T-helper 1 cell treated with Interleukin-12 subunit alpha and Interleukin-12 subunit beta and Interleukin-4 antibody, amounts not matched to agents 30 μg/mL and 1 μg/mL, for 36 hours (primary cell): Measurements from ENCODE around the gene RFX4.
"Not testable (repeated sequence)": the region's sequence is repeated elsewhere in the genome, so short reads cannot be mapped to it uniquely, and the experiment has no call there.

ENCODE experiments used
- H3K27ac Mint-ChIP-seq: one replicate; pipeline ENCODE4 v1.8.0; 2021; ENCODE audit warnings: mild to moderate bottlenecking, mixed read lengths
- H3K27me3 Mint-ChIP-seq: one replicate; pipeline ENCODE4 v1.8.0; 2021; ENCODE audit warnings: low read depth, mixed read lengths
- H3K36me3 Mint-ChIP-seq: one replicate; pipeline ENCODE4 v1.8.0; 2021; ENCODE audit warnings: low read depth, mixed read lengths
- H3K4me1 Mint-ChIP-seq: one replicate; pipeline ENCODE4 v1.8.0; 2021; ENCODE audit warnings: low read depth, mixed read lengths
- H3K4me3 Mint-ChIP-seq: one replicate; pipeline ENCODE4 v1.8.0; 2021; ENCODE audit warnings: mild to moderate bottlenecking, moderate library complexity, mixed read lengths
- H3K9me3 Mint-ChIP-seq: one replicate; pipeline ENCODE4 v1.8.0; 2021; ENCODE audit warnings: mixed read lengths

RFX4 gene

DNA sequence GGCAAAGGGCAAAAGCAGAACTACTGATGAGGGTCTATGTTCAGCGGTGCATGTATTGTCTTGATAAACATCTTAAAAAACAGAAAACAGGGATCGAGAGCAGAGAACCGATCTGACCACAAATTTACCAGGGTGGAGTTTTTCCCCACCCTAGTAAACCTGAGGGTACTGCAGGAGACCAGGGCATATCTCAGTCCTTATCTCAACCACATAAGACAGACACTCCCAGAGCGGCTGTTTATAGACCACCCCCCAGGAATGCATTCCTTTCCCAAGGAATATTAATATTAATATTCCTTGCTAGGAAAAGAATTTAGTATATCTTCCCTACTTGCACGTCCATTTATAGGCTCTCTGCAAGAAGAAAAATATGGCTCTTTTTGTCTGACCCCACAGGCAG lies 37.8 kb downstream of the RFX4 start:
- H3K36me3 Mint-ChIP-seq, H3K4me3 Mint-ChIP-seq, H3K27ac Mint-ChIP-seq, H3K4me1 Mint-ChIP-seq: not testable (repeated sequence)
- Mint-ChIP-seq H3K9me3 (peaks cover 12% of the 10 kb centered on the region), H3K27me3 (peaks cover 18% of the 10 kb centered on the region)

DNA sequence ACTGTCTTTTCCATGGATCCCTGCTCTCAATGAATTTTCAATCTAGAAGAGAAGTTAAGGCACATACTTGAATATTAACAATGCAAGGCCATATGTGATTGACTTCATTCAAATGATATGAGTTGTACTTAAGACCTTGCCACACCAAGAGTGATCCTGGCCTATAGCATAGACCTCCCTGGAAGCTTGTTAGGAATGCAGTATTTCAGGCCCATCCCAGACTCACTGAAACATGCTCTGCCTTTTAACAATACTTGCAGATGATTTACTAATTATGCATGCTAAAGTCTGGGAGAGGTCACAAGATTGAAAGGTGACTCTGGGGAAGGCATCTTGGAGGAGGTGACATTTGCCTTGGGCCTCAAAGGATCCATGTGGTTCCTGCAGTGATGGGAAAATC lies 43.2 kb downstream of the RFX4 start:
- no peaks in the 10 kb centered on the region for H3K9me3 Mint-ChIP-seq
- no peaks in the 10 kb centered on the region for H3K36me3 Mint-ChIP-seq
- H3K4me1 Mint-ChIP-seq: no peaks in the 10 kb centered on the region
- H3K27ac Mint-ChIP-seq: no peak overlapping the region
- H3K4me3 Mint-ChIP-seq: no peak overlapping the region
- no peaks in the 10 kb centered on the region for H3K27me3 Mint-ChIP-seq

GRCh38 chr12:106629797-106630659 lies 47.2 kb downstream of the RFX4 start:
- Mint-ChIP-seq H3K4me1 (no peaks in the 10 kb centered on the region), H3K9me3 (no peaks in the 10 kb centered on the region), H3K4me3 (no peak overlapping the region), H3K27ac (no peak overlapping the region), H3K27me3 (no peaks in the 10 kb centered on the region), H3K36me3 (no peaks in the 10 kb centered on the region)

DNA sequence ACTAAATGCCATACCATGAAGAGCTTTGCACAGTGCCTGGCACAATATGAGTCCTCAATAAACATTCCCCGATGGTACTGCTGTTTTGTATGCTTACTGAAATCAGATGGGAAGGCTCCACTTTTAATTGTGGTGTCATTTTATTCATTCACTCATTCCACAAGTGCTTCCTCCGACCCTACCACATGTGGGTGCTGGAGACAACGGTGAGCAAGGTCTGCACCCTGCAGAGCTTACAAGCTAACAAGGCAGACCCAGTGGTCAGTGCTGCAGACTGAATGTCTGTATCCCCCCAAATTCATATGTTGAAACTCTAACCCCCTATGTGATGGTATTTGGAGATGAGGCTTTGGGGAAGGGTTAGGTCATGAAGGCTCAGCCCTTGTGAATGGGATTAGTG lies 48.3 kb downstream of the RFX4 start:
- Mint-ChIP-seq H3K9me3 (no peaks in the 10 kb centered on the region), H3K4me1 (no peaks in the 10 kb centered on the region), H3K4me3 (no peak overlapping the region), H3K27me3 (no peaks in the 10 kb centered on the region), H3K27ac (no peak overlapping the region), H3K36me3 (no peaks in the 10 kb centered on the region)

DNA sequence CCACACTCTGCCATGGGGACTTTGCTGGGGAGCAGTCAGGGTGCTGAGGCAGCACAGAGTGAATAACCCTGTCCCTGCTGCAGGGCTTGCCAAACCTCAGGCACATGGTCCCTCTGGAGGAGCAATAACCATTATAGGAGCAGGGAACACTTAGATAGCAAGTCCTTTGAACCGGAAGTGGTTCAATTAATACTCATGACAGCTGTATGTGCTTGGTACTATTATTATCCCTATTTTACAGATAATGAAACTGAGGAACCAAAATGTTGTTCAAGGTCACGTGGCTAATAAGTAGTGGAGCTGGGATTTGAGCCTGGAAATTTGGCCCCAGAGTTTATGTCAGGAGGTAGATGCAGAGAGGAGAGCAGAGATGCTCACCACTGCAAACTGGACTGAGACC lies 49.0 kb downstream of the RFX4 start:
- H3K36me3 Mint-ChIP-seq: no peaks in the 10 kb centered on the region
- no peak overlapping the region for H3K4me3 Mint-ChIP-seq
- H3K27ac Mint-ChIP-seq: no peak overlapping the region
- peaks cover 5% of the 10 kb centered on the region for H3K27me3 Mint-ChIP-seq
- H3K9me3 Mint-ChIP-seq: no peaks in the 10 kb centered on the region
- H3K4me1 Mint-ChIP-seq: no peaks in the 10 kb centered on the region

- Mint-ChIP-seq H3K4me1 (no peaks in the 10 kb centered on the region), H3K36me3 (no peaks in the 10 kb centered on the region), H3K27me3 (peaks cover 8% of the 10 kb centered on the region)
Measured at GRCh38 chr12:106632797-106633450, 50.1 kb downstream of the RFX4 start.

GRCh38 chr12:106633451-106633823 lies 50.6 kb downstream of the RFX4 start:
- H3K4me3 Mint-ChIP-seq: no peak overlapping the region
- no peak overlapping the region for H3K27ac Mint-ChIP-seq
- peaks cover 8% of the 10 kb centered on the region for H3K27me3 Mint-ChIP-seq
- no peaks in the 10 kb centered on the region for H3K36me3 Mint-ChIP-seq
- no peaks in the 10 kb centered on the region for H3K9me3 Mint-ChIP-seq
- H3K4me1 Mint-ChIP-seq: no peaks in the 10 kb centered on the region

More at GRCh38 chr12:106632797-106633450, 50.1 kb downstream of the RFX4 start:
- Mint-ChIP-seq H3K4me3 (no peak overlapping the region), H3K9me3 (no peaks in the 10 kb centered on the region), H3K27ac (no peak overlapping the region)

DNA sequence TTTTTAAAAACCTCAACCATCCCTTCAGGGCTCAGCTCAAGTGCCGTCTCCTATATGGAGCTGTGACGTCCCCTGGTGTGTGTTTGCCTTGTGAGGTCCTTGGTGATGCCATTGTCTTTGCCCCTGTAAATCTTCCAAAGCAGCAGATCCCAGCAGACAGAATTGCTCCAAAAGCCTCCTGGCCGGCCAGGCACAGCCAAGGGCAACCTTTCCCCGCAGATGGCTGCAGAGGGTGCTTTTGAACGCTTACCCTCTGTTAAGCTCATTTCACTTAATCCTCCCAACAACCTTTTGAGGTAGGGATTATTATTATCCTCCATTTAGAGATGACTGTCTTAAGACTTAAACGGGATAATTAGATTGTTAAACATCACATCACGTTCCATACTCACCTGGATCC lies 51.4 kb downstream of the RFX4 start:
- H3K27me3 Mint-ChIP-seq: peaks cover 8% of the 10 kb centered on the region
- no peak overlapping the region for H3K27ac Mint-ChIP-seq
- H3K9me3 Mint-ChIP-seq: no peaks in the 10 kb centered on the region
- no peaks in the 10 kb centered on the region for H3K4me1 Mint-ChIP-seq
- H3K4me3 Mint-ChIP-seq: no peak overlapping the region
- no peaks in the 10 kb centered on the region for H3K36me3 Mint-ChIP-seq

GRCh38 chr12:106643000-106643399 lies 60.2 kb downstream of the RFX4 start:
- H3K36me3 Mint-ChIP-seq: no peaks in the 10 kb centered on the region
- peaks cover 5% of the 10 kb centered on the region for H3K27me3 Mint-ChIP-seq
- H3K4me3 Mint-ChIP-seq: no peak overlapping the region
- no peaks in the 10 kb centered on the region for H3K9me3 Mint-ChIP-seq
- no peak overlapping the region for H3K27ac Mint-ChIP-seq
- no peaks in the 10 kb centered on the region for H3K4me1 Mint-ChIP-seq

DNA sequence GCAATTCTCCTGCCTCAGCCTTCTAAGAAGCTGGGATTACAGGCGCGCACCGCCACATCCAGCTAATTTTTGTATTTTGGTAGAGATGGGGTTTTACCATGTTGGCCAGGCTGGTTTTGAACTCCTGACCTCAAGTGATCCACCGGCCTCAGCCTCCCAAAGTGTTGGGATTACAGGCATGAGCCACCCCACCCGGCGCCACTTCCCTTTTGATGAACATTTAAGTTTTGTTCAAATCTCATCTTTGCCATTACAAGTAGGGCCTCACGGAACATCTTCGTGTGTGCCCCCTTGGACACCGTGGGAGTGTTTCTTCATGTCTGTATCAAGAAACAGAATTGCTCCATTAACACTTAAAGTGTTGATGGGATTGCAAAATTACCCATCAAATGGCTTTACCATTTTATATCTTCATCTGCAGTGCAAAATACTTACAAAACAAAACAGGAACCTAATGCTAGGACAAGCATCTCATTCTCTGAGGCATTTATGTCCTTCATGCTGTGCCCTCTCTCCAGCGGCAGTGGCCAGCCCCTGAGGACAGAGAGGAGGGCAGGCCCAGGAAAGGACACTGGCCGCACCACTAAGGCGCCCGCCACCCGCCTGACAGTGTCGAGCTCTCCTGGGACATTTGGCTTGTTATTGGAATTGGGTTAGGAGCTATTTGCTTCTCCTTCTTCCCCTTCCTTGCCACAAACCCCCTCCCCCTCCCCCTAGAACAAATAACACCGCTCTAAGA lies 61.7 kb downstream of the RFX4 start:
- Mint-ChIP-seq H3K9me3 (no peaks in the 10 kb centered on the region), H3K4me3 (no peak overlapping the region), H3K36me3 (no peaks in the 10 kb centered on the region), H3K4me1 (no peaks in the 10 kb centered on the region), H3K27ac (no peak overlapping the region), H3K27me3 (peaks cover 7% of the 10 kb centered on the region)

DNA sequence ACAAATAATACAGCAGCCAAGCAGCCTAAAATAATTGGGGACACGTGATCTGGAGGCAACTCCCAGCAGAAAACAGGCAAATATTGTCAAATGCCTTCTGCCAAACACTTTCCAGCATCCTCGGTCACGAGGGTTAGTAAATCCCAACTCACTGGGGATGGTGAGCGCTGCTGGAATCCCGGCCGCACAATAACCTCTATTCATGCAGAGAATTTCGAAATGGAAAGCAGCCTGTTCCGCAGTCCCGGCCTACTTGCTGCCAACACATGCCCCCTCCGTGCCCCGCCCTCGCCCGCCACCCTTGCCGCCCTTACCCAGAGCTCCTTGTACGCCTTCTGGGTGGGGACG lies 62.2 kb downstream of the RFX4 start:
- H3K36me3 Mint-ChIP-seq: no peaks in the 10 kb centered on the region
- H3K9me3 Mint-ChIP-seq: no peaks in the 10 kb centered on the region
- H3K4me1 Mint-ChIP-seq: no peaks in the 10 kb centered on the region
- no peak overlapping the region for H3K27ac Mint-ChIP-seq
- no peak overlapping the region for H3K4me3 Mint-ChIP-seq
- peaks cover 5% of the 10 kb centered on the region for H3K27me3 Mint-ChIP-seq

GRCh38 chr12:106645465-106646330 lies 62.9 kb downstream of the RFX4 start:
- H3K4me3 Mint-ChIP-seq: no peak overlapping the region
- H3K4me1 Mint-ChIP-seq: no peaks in the 10 kb centered on the region
- H3K27me3 Mint-ChIP-seq: peaks cover 3% of the 10 kb centered on the region
- no peaks in the 10 kb centered on the region for H3K9me3 Mint-ChIP-seq
- no peaks in the 10 kb centered on the region for H3K36me3 Mint-ChIP-seq
- H3K27ac Mint-ChIP-seq: no peak overlapping the region

DNA sequence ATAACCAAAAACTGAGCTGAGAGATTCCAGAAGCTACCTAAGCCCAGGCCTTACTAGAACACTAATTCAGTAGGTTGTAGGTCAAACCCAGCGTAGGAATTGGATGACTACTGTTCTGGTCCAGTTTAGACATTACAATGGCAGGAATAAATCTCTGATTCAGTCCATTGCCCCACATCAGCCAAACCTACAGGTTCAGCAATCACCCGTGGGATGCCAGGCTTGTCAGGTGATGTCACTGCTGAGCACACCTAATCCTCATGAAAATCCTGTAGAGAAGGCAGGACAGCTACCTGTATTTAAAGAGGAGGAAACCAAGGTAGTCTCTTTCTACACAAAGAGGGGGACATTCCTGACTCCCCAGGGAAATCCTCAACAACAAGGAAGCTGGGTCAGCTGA lies 63.7 kb downstream of the RFX4 start:
- H3K36me3 Mint-ChIP-seq: no peaks in the 10 kb centered on the region
- H3K27ac Mint-ChIP-seq: no peak overlapping the region
- no peaks in the 10 kb centered on the region for H3K4me1 Mint-ChIP-seq
- peaks cover 3% of the 10 kb centered on the region for H3K27me3 Mint-ChIP-seq
- no peak overlapping the region for H3K4me3 Mint-ChIP-seq
- no peaks in the 10 kb centered on the region for H3K9me3 Mint-ChIP-seq

DNA sequence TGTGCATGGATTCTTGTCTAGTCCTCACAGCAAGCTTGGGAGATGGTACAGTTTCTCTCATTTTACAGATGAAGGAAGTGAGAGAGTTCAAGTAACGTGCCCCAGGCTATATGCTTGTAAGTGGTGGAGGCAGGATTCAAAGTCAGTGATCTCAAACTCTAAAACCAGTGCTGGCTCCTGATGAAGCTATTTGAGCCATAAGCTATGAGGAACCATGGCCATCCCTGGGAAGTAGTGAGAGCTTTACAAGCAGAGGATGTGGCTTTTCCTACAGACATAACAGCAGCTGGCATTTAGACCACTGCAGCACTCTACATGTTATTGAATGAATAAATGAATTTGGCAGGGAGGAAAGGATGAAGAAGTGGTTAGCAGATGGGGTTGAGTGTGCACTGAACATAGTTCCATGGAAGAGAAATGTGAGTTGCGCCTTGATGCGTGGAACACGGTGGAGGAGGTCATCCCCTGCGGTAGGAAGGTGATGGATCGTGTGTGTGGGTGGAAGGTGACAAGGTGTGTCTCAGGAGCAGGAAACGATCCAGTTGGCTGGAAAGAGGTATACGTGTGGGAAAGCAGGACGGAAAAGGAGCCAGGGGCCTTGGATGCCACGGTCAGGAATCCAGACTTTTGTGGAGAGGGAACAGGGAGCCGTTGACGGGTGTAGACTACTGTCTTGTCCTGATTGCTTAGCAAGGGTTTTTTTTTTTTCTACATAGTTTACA lies 65.2 kb downstream of the RFX4 start:
- H3K9me3 Mint-ChIP-seq: no peaks in the 10 kb centered on the region
- H3K4me1 Mint-ChIP-seq: no peaks in the 10 kb centered on the region
- H3K4me3 Mint-ChIP-seq: no peak overlapping the region
- peaks cover 3% of the 10 kb centered on the region for H3K27me3 Mint-ChIP-seq
- H3K27ac Mint-ChIP-seq: no peak overlapping the region
- no peaks in the 10 kb centered on the region for H3K36me3 Mint-ChIP-seq
